Sigmoid colon (tissue), 4 donors: Measurements from ENCODE around the gene MTMR2.

Experiments used
- CTCF ChIP-seq, 4 experiments: fragments of 450-650 bp in 3 of 4; fragments of 200-600 bp in 1 of 4; IDR thresholded peaks; one replicate each; pipeline ENCODE4 v1.5.1; 2016 to 2019; ENCODE audit warnings: antibody characterized with exemption in 4 of 4, mild to moderate bottlenecking in 3 of 4, moderate library complexity in 2 of 4
- POLR2A ChIP-seq, 2 donors: fragments of 450-650 bp; IDR thresholded peaks; one replicate each; pipeline ENCODE4 v1.6.1; 2016; ENCODE audit warnings: antibody characterized with exemption in 2 of 2, mild to moderate bottlenecking in 2 of 2, moderate library complexity in 2 of 2
- POLR2AphosphoS5 ChIP-seq, 4 donors: sonication (generic); formaldehyde crosslinking; IDR thresholded peaks; one replicate each; pipeline ENCODE4 v1.6.1; 2017; ENCODE audit warnings: antibody characterized with exemption in 4 of 4

- TF ChIP-seq CTCF (IDR thresholded peaks at IDR 0.05): no peak
- TF ChIP-seq POLR2A (IDR thresholded peaks at IDR 0.05): no peak
- no peak for TF ChIP-seq POLR2AphosphoS5 (IDR thresholded peaks at IDR 0.05)
These were observed 56.8 kb downstream of the MTMR2 start for GRCh38 chr11:95867105-95867504.
